Measurements from ENCODE around the gene GRIK3. TPM values are rescaled to one million over a fixed set of nuclear protein-coding genes. Genes with fewer than 3 reads are reported as not detected.

The GRIK3 gene
- polyA plus RNA-seq, 1 donor (not counting 4 experiments of a cell fraction or from before 2014, with no cell fraction given), result not detected

DNA sequence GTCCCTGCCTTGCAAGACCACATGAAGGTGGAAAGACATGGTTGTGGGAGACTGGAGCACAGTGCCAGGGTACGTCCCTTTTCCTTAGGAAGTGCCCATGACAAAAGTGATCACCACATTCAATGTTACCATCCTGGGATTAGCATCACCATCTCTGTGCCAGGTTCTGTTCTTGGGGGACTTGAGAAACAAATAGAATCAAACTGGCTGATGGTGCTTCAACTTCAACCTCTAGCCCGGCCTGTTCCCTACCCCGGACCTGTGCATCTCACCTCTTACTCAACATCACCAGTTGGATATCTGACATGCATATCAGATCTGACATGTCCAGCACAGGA, 153.3 kb downstream of the GRIK3 start:
- Histone ChIP-seq H4K20me1 (ENCODE audit: control insufficient read depth, extremely low read depth, insufficient read depth, low read length) (no peaks in the 10 kb centered on the region), H3K27me3 (ENCODE audit: control insufficient read depth, extremely low read depth, insufficient read depth, low read length) (no peaks in the 10 kb centered on the region), H3K4me1 (ENCODE audit: control insufficient read depth, extremely low read depth, insufficient read depth, low read length) (no peaks in the 10 kb centered on the region), H3K4me2 (ENCODE audit: control insufficient read depth, extremely low read depth, insufficient read depth, low read depth, low read length) (no peak overlapping the region), H3K9me3 (ENCODE audit: control insufficient read depth, low read depth, low read length) (peaks cover 10% of the 10 kb centered on the region), H3K27ac (ENCODE audit: control insufficient read depth, insufficient read depth, low read length) (no peak overlapping the region), H3K9me1 (ENCODE audit: control insufficient read depth, extremely low read depth, insufficient read depth, low read length) (no peaks in the 10 kb centered on the region), H3K79me2 (ENCODE audit: control insufficient read depth, insufficient read depth, low read length) (no peaks in the 10 kb centered on the region), H3K36me3 (ENCODE audit: control insufficient read depth in 2 of 2, extremely low read depth in 1 of 2, insufficient read depth in 2 of 2, low read length in 2 of 2) (no peaks in the 10 kb centered on the region), H3K4me3 (ENCODE audit: control insufficient read depth in 2 of 3, extremely low read depth in 1 of 3, insufficient read depth in 2 of 3, low read depth in 1 of 3, low read length in 3 of 3) (no peak overlapping the region), H2AFZ (ENCODE audit: control insufficient read depth, low read length) (no peak overlapping the region), H3K9ac (ENCODE audit: control insufficient read depth, extremely low read depth, insufficient read depth, low read length) (no peak overlapping the region)
- dilution Hi-C loops (cut with MboI; ENCODE audit: extremely low pct_ligation_motif_present, low sequenced_read_pairs), result no loop called here
- DNase-seq (ENCODE audit: low read depth, low spot score), result no peak
- TF ChIP-seq EZH2 (IDR thresholded peaks at IDR 0.05; ENCODE audit: low read length), result no peak
- TF ChIP-seq, protein P1, sequence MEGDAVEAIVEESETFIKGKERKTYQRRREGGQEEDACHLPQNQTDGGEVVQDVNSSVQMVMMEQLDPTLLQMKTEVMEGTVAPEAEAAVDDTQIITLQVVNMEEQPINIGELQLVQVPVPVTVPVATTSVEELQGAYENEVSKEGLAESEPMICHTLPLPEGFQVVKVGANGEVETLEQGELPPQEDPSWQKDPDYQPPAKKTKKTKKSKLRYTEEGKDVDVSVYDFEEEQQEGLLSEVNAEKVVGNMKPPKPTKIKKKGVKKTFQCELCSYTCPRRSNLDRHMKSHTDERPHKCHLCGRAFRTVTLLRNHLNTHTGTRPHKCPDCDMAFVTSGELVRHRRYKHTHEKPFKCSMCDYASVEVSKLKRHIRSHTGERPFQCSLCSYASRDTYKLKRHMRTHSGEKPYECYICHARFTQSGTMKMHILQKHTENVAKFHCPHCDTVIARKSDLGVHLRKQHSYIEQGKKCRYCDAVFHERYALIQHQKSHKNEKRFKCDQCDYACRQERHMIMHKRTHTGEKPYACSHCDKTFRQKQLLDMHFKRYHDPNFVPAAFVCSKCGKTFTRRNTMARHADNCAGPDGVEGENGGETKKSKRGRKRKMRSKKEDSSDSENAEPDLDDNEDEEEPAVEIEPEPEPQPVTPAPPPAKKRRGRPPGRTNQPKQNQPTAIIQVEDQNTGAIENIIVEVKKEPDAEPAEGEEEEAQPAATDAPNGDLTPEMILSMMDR (optimal IDR thresholded peaks at IDR 0.05 in 1 of 3, IDR thresholded peaks at IDR 0.05 in 1 of 3, conservative IDR thresholded peaks at IDR 0.05 in 1 of 3; ENCODE audit: extremely low read depth in 1 of 3, insufficient read depth in 2 of 3, low read length in 3 of 3), result no peak
- FAIRE-seq, result no peak

DNA sequence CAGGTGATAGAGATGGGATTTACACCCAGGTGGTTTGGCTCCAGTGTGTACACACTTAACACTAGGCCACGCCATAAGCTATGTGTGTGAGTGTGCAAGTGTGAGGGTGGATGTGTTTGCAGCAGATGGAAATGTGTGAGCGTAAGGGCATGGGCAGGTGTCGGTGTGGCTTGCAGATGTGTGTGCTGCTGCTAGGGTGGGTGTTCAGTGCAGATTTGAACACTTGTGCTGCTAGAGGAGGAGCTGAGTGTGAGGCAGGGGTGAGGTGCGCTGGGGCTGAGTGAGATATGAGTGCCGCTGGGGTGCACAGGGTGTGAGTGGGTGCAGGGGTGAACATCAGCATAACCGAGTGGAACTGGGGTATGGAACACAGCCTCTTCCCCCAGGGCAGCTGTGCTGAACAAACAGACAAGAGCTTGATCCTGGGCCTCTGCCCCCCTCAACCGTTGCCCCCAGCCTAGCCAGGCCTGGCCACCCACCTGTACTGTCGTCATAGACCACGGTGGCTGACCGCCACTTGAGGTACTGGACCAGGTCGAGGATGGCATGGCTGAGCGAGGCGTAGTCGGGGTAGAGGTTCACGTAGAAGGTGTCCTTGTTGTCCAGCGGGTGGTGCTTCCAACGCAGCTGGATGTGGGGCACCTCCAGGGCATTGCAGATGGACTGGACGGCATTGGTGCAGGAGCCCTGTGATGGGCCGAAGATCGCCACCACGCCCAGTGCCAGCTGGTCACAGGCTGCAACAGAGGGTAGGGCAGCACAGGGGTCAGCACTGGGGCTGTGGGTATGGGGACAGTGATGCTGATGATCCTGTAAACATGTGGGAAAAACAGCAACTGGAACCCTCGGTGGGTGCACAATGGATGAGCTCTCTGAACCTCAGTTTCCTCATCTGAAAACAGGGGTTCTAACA, 153.9 kb downstream of the GRIK3 start:
- Histone ChIP-seq H3K36me3 (ENCODE audit: control insufficient read depth in 2 of 2, extremely low read depth in 1 of 2, insufficient read depth in 2 of 2, low read length in 2 of 2) (no peaks in the 10 kb centered on the region), H4K20me1 (ENCODE audit: control insufficient read depth, extremely low read depth, insufficient read depth, low read length) (no peaks in the 10 kb centered on the region), H3K9me1 (ENCODE audit: control insufficient read depth, extremely low read depth, insufficient read depth, low read length) (no peaks in the 10 kb centered on the region), H2AFZ (ENCODE audit: control insufficient read depth, low read length) (no peak overlapping the region), H3K9me3 (ENCODE audit: control insufficient read depth, low read depth, low read length) (peaks cover 10% of the 10 kb centered on the region), H3K79me2 (ENCODE audit: control insufficient read depth, insufficient read depth, low read length) (no peaks in the 10 kb centered on the region), H3K4me3 (ENCODE audit: control insufficient read depth in 2 of 3, extremely low read depth in 1 of 3, insufficient read depth in 2 of 3, low read depth in 1 of 3, low read length in 3 of 3) (no peak overlapping the region), H3K4me2 (ENCODE audit: control insufficient read depth, extremely low read depth, insufficient read depth, low read depth, low read length) (no peak overlapping the region), H3K4me1 (ENCODE audit: control insufficient read depth, extremely low read depth, insufficient read depth, low read length) (no peaks in the 10 kb centered on the region), H3K27me3 (ENCODE audit: control insufficient read depth, extremely low read depth, insufficient read depth, low read length) (no peaks in the 10 kb centered on the region), H3K27ac (ENCODE audit: control insufficient read depth, insufficient read depth, low read length) (no peak overlapping the region), H3K9ac (ENCODE audit: control insufficient read depth, extremely low read depth, insufficient read depth, low read length) (no peak overlapping the region)
- TF ChIP-seq EZH2 (IDR thresholded peaks at IDR 0.05; ENCODE audit: low read length), result no peak
- TF ChIP-seq, protein P1 (optimal IDR thresholded peaks at IDR 0.05 in 1 of 3, IDR thresholded peaks at IDR 0.05 in 1 of 3, conservative IDR thresholded peaks at IDR 0.05 in 1 of 3; ENCODE audit: extremely low read depth in 1 of 3, insufficient read depth in 2 of 3, low read length in 3 of 3), result no peak
- DNase-seq (ENCODE audit: low read depth, low spot score) (no peak), FAIRE-seq (no peak)
- dilution Hi-C loops (cut with MboI; ENCODE audit: extremely low pct_ligation_motif_present, low sequenced_read_pairs), result no loop called here
